Endothelial cell of umbilical vein (primary cell): ENCODE measurements around the gene CEP97. TPM values are rescaled to one million over a fixed set of nuclear protein-coding genes. Genes with fewer than 3 reads are reported as not detected.

Source experiments
- BruUV-seq: library from RNA; stranded (reverse); fragments of 400-500 nt; replicated peaks from 2 replicates; lab custom pipeline; 2021; lab: Mats Ljungman, UMichigan
- CTCF ChIA-PET: fragments of 300-600, 350-600 bp; sonication (Branson Sonifier 250); formaldehyde crosslinking; loops from one replicate; lab custom pipeline; 2021; ENCODE audit warnings: antibody characterized with exemption, inconsistent platforms; lab: Charles Lee
- POLR2A ChIA-PET: fragments of 300-600, 350-600 bp; sonication (Branson Sonifier 250); formaldehyde crosslinking; loops from one replicate; lab custom pipeline; 2021; ENCODE audit warnings: antibody characterized with exemption, inconsistent platforms; lab: Charles Lee
- DNase-seq: peaks from one replicate; pipeline ENCODE4 v3.0.0-alpha.2; 2011; ENCODE audit warnings: low read depth, low spot score
- FAIRE-seq: peaks from 2 replicates; lab custom pipeline; 2011; peaks lifted over from hg19 to GRCh38; lab: Jason Lieb, UNC
- H2AFZ ChIP-seq: 2 replicates; pipeline ENCODE4 v1.6.0; 2012; ENCODE audit warnings: low read depth, low read length, control low read depth, inconsistent platforms
- H3K27ac ChIP-seq: 2 replicates; pipeline ENCODE4 v1.5.1; 2011; ENCODE audit warnings: low read depth, mild to moderate bottlenecking, control low read depth, low read length, moderate library complexity; ENCODE audit not compliant: insufficient read depth
- H3K27me3 ChIP-seq, 2 experiments: 2 replicates each; pipeline versions ENCODE4 v1.6.0 to v1.6.1; 2011; ENCODE audit warnings: low read length in 2 of 2, mixed read lengths in 1 of 2; ENCODE audit not compliant: control insufficient read depth in 2 of 2, insufficient read depth in 2 of 2
- H3K36me3 ChIP-seq, 2 experiments: 2 replicates in 1 of 2; 3 replicates in 1 of 2; pipeline ENCODE4 v1.5.1; 2011; ENCODE audit warnings: low read length in 2 of 2, mild to moderate bottlenecking in 1 of 2, moderate library complexity in 1 of 2; ENCODE audit not compliant: control insufficient read depth in 2 of 2, insufficient read depth in 2 of 2; ENCODE audit errors: extremely low read depth in 1 of 2
- H3K4me1 ChIP-seq: 3 replicates; pipeline ENCODE4 v1.5.1; 2011; ENCODE audit warnings: mild to moderate bottlenecking, low read length; ENCODE audit not compliant: control insufficient read depth, insufficient read depth; ENCODE audit errors: extremely low read depth
- H3K4me2 ChIP-seq: 2 replicates; pipeline ENCODE4 v1.6.1; 2011; ENCODE audit warnings: low read length, control low read depth, mixed read lengths; ENCODE audit not compliant: insufficient read depth
- H3K4me3 ChIP-seq, 3 experiments: fragments of 200-600 bp in 1 of 3; sonication (generic), shearing (Covaris generic) in 1 of 3; replicated peaks in 1 of 3; 2 replicates each; pipeline ENCODE4 v1.5.1; 2011 to 2016; ENCODE audit warnings: control low read depth in 3 of 3, low read length in 3 of 3, mild to moderate bottlenecking in 2 of 3, inconsistent platforms in 1 of 3, low read depth in 1 of 3, moderate library complexity in 1 of 3; ENCODE audit not compliant: insufficient read depth in 1 of 3
- H3K79me2 ChIP-seq: 2 replicates; pipeline ENCODE4 v1.6.0; 2012; ENCODE audit warnings: low read length, inconsistent platforms; ENCODE audit not compliant: control insufficient read depth, insufficient read depth
- H3K9ac ChIP-seq: replicated peaks from 2 replicates; pipeline ENCODE3; 2011; ENCODE audit warnings: low read length, control low read depth; ENCODE audit not compliant: insufficient read depth; ENCODE audit errors: extremely low read depth
- H3K9me1 ChIP-seq: replicated peaks from 3 replicates; pipeline ENCODE4 v1.6.0; 2011; ENCODE audit warnings: mild to moderate bottlenecking, low read length; ENCODE audit not compliant: control insufficient read depth, insufficient read depth; ENCODE audit errors: extremely low read depth
- H3K9me3 ChIP-seq: replicated peaks from 2 replicates; pipeline ENCODE4 v1.5.1; 2012; ENCODE audit warnings: low read length, inconsistent platforms; ENCODE audit not compliant: control insufficient read depth, insufficient read depth
- H4K20me1 ChIP-seq: replicated peaks from 2 replicates; pipeline ENCODE3; 2011; ENCODE audit warnings: mild to moderate bottlenecking, low read length; ENCODE audit not compliant: control insufficient read depth, insufficient read depth; ENCODE audit errors: extremely low read depth
- EZH2 ChIP-seq: IDR thresholded peaks from 2 replicates; pipeline ENCODE4 v1.6.1; 2012; ENCODE audit warnings: borderline replicate concordance, low read depth, mild to moderate bottlenecking, moderate library complexity, low read length, inconsistent platforms; ENCODE audit not compliant: severe bottlenecking
- FOS ChIP-seq: IDR thresholded peaks from 2 replicates; pipeline ENCODE4 v1.6.1; 2011; ENCODE audit warnings: mild to moderate bottlenecking, low read length, moderate library complexity, borderline replicate concordance; ENCODE audit not compliant: insufficient read depth
- JUN ChIP-seq: IDR thresholded peaks from 2 replicates; pipeline ENCODE4 v1.6.1; 2011; ENCODE audit warnings: borderline replicate concordance, low read depth; ENCODE audit not compliant: insufficient read length, insufficient read depth
- POLR2A ChIP-seq: IDR thresholded peaks from 2 replicates; pipeline ENCODE4 v1.6.1; 2012; ENCODE audit warnings: low read depth, mild to moderate bottlenecking, control low read depth, low read length
- POLR2AphosphoS5 ChIP-seq: IDR thresholded peaks from 2 replicates; pipeline ENCODE4 v1.6.1; 2012; ENCODE audit warnings: low read depth, mild to moderate bottlenecking, control low read depth, low read length, moderate library complexity; ENCODE audit not compliant: insufficient read depth
- dilution Hi-C: fragments of 300-500 bp; cut with MboI; formaldehyde crosslinking; loops from one replicate; pipeline ENCODE4 v1.15.0; 2019; ENCODE audit warnings: low sequenced_read_pairs; ENCODE audit not compliant: extremely low pct_ligation_motif_present
- intact Hi-C: fragments of 100-400 bp; cut with micrococcal nuclease; formaldehyde crosslinking; loops from one replicate; pipeline ENCODE4 v1.10.0; 2022
- polyA plus RNA-seq, 4 experiments: library from polyadenylated mRNA; depleted of rRNA in 3 of 4; stranded (reverse) in 3 of 4; unstranded in 1 of 4; fragments of >200 nt; gene quantifications; 2 replicates each; pipeline versions ENCODE4 v1.2.1 to v1.2.3, GENCODE V29; 2011 to 2012; ENCODE audit warnings: missing spikeins in 1 of 4
- total RNA-seq: library from RNA; stranded (reverse); gene quantifications from 2 replicates; pipeline ENCODE4 v1.2.3, GENCODE V29; 2021
- TF ChIP-seq, protein P1 (sequence below): IDR thresholded peaks from 2 replicates; pipeline ENCODE4 v1.6.1; 2011; ENCODE audit not compliant: insufficient read depth, insufficient read length
- TF ChIP-seq, protein P2 (sequence below), 2 donors: IDR thresholded peaks; 1 replicate in 1 of 2; 2 replicates in 1 of 2; pipeline ENCODE4 v1.5.1; 2011; ENCODE audit warnings: low read length in 2 of 2, mild to moderate bottlenecking in 2 of 2, moderate library complexity in 2 of 2, control low read depth in 1 of 2, inconsistent platforms in 1 of 2, low read depth in 1 of 2; ENCODE audit not compliant: insufficient read depth in 1 of 2; ENCODE audit errors: extremely low read depth in 1 of 2

CEP97 gene
- total and polyA plus RNA-seq, 2 donors (not counting 3 experiments of a cell fraction or from before 2014, with no cell fraction given) = 1.9 to 10.3 TPM

DNA sequence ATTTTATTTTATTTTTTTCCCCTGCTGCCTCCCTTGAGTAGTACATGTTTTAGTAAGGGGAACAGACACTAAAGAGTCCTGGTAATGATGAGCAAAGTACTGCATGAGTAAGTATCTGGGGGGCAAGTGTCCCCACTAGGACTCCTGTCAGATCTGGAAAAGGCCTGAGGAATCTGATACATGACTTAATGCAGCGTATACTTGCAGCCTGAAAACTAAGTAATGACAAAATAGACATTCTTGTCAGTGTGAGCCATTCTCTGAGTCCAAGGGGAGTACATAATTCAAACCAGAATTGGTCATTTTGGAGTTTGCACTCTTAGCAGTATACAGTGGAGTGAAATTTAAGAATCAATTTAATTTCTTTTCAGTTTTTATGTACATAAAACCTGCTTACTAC, 82.1 kb downstream of the CEP97 start:
- dilution Hi-C loops = no loop called here
- no peak overlapping the region for H3K4me2 ChIP-seq

More for the DNA sequence above, 82.1 kb downstream of the CEP97 start:
- H4K20me1 ChIP-seq = no peaks in the 10 kb centered on the region
- no peaks in the 10 kb centered on the region for H3K27me3 ChIP-seq
- H3K79me2 ChIP-seq = no peaks in the 10 kb centered on the region
- peaks cover 14% of the 10 kb centered on the region for H3K4me1 ChIP-seq
- no peak for FAIRE-seq
- intact Hi-C loops = loop anchor here (5.0 kb wide), 1 partner anchor 866 kb away; no protein-coding TSS in a partner anchor
- no peak overlapping the region for H3K9ac ChIP-seq
- H3K9me1 ChIP-seq = no peaks in the 10 kb centered on the region
- no peaks in the 10 kb centered on the region for H3K9me3 ChIP-seq
- no peak overlapping the region for H3K27ac ChIP-seq
- no TSS peak for BruUV-seq
- H3K4me3 ChIP-seq = no peak overlapping the region
- ChIA-PET CTCF (interaction anchor here (0.7 to 12.9 kb wide), 6 partner anchors 10 to 730 kb away, joined by 3 to 358 read pairs (median 64); no protein-coding TSS in a partner anchor), POLR2A (no interaction called here)
- peaks cover 0 to 2% of the 10 kb centered on the region in 2 experiments for H3K36me3 ChIP-seq
- no peak for DNase-seq
- H2AFZ ChIP-seq = no peak overlapping the region
- TF ChIP-seq FOS (no peak), POLR2A (no peak), EZH2 (no peak), JUN (no peak), POLR2AphosphoS5 (no peak)
- TF ChIP-seq, protein P1, sequence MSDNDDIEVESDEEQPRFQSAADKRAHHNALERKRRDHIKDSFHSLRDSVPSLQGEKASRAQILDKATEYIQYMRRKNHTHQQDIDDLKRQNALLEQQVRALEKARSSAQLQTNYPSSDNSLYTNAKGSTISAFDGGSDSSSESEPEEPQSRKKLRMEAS = no peak
- TF ChIP-seq, protein P2, sequence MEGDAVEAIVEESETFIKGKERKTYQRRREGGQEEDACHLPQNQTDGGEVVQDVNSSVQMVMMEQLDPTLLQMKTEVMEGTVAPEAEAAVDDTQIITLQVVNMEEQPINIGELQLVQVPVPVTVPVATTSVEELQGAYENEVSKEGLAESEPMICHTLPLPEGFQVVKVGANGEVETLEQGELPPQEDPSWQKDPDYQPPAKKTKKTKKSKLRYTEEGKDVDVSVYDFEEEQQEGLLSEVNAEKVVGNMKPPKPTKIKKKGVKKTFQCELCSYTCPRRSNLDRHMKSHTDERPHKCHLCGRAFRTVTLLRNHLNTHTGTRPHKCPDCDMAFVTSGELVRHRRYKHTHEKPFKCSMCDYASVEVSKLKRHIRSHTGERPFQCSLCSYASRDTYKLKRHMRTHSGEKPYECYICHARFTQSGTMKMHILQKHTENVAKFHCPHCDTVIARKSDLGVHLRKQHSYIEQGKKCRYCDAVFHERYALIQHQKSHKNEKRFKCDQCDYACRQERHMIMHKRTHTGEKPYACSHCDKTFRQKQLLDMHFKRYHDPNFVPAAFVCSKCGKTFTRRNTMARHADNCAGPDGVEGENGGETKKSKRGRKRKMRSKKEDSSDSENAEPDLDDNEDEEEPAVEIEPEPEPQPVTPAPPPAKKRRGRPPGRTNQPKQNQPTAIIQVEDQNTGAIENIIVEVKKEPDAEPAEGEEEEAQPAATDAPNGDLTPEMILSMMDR (IDR thresholded peaks at IDR 0.05; ENCODE audit: extremely low read depth in 1 of 2, insufficient read depth in 1 of 2, low read depth in 1 of 2, low read length in 2 of 2) = no peak
